Heart right ventricle (tissue), 16 donors: ENCODE results near the gene PGK1. TPM values are rescaled to one million over a fixed set of nuclear protein-coding genes. Genes with fewer than 3 reads are reported as not detected.
"Not testable (repeated sequence)": the region's sequence is repeated elsewhere in the genome, so short reads cannot be mapped to it uniquely, and the experiment has no call there.

Experiments
- ATAC-seq, 8 donors: fragments of 200-7000 bp; cut with Tn5 transposase; one replicate each; pipeline ENCODE4 v1.9.1; 2020; ENCODE audit warnings: mild to moderate bottlenecking in 8 of 8, moderate library complexity in 8 of 8, moderate number of reproducible peaks in 1 of 8
- DNase-seq, 2 donors: peaks; one replicate each; pipeline ENCODE4 v3.0.0-alpha.2; 2020
- H3K27ac ChIP-seq, 10 donors: fragments of 200-600 bp; sonication (generic) in 2 of 10; one replicate each; pipeline versions ENCODE4 v1.5.0 to v1.8.0; 2020 to 2022; ENCODE audit warnings: mild to moderate bottlenecking in 3 of 10
- H3K27me3 ChIP-seq, 7 donors: fragments of 200-600 bp; one replicate each; pipeline ENCODE4 v1.8.0; 2021 to 2022; ENCODE audit warnings: mild to moderate bottlenecking in 2 of 7
- H3K36me3 ChIP-seq, 9 donors: fragments of 200-600 bp; sonication (generic) in 1 of 9; one replicate each; pipeline versions ENCODE4 v1.5.0 to v1.8.0; 2020 to 2022; ENCODE audit warnings: mild to moderate bottlenecking in 2 of 9
- H3K4me1 ChIP-seq, 9 donors: fragments of 200-600 bp; sonication (generic) in 1 of 9; one replicate each; pipeline versions ENCODE4 v1.5.0 to v1.8.0; 2020 to 2022; ENCODE audit warnings: mild to moderate bottlenecking in 4 of 9
- H3K4me3 ChIP-seq, 10 donors: fragments of 200-600 bp; sonication (generic) in 2 of 10; one replicate each; pipeline versions ENCODE4 v1.5.0 to v1.8.0; 2020 to 2022; ENCODE audit warnings: mild to moderate bottlenecking in 7 of 10, moderate library complexity in 2 of 10
- H3K9me3 ChIP-seq, 11 donors: fragments of 200-600 bp in 10 of 11; sonication (generic) in 2 of 11; one replicate each; pipeline versions ENCODE4 v1.5.0 to v1.8.0; 2013 to 2022; ENCODE audit warnings: mild to moderate bottlenecking in 2 of 11, control low read depth in 1 of 11, moderate library complexity in 1 of 11
- CTCF ChIP-seq, 9 donors: fragments of 200-600 bp; sonication (generic) in 2 of 9; IDR thresholded peaks; one replicate each; pipeline versions ENCODE4 v1.5.0 to v1.8.0; 2021 to 2022; ENCODE audit warnings: antibody characterized with exemption in 9 of 9, mild to moderate bottlenecking in 5 of 9, moderate library complexity in 1 of 9
- WGBS, 2 donors: extraction: QIAGEN DNeasy Blood & Tissue Kit; methylation state at CpG; one replicate each; pipeline ENCODE4 v1.1.7; 2013; ENCODE audit warnings: inconsistent platforms in 1 of 2; 5-methylcytosine and 5-hydroxymethylcytosine counted together
- intact Hi-C, 10 donors: fragments of 100-400 bp; cut with DNase I; formaldehyde crosslinking; loops; one replicate each; pipeline versions ENCODE4 v1.11.1 to v1.14.2; 2022
- polyA plus RNA-seq, 2 donors: library from polyadenylated mRNA; stranded (reverse); fragments of 200-250 nt; gene quantifications; one replicate each; pipeline ENCODE4 v1.2.3, GENCODE V29; 2013
- total RNA-seq, 10 donors: library from RNA; stranded (reverse); fragmentation: NEBNext Ultra II Directional in 3 of 10; extraction: Animal tissue kit (Norgen Biotek cat#: 25700) in 3 of 10; gene quantifications; one replicate each; pipeline versions ENCODE4 v1.2.1 to v1.2.4, GENCODE V29; 2021 to 2023
- donor health status: Arrhythmogenic right ventricular cardiomyopathy.
- donor health status: ischemic (EF 13 %, LVEDD 7.1; RV severe dilation, severe dysfunction).
- donor health status: healthy with polysubstance abuse.
- donor health status: DM: no; HTN: yes; CAD: no.
- donor health status: DM: no; HTN: no; CAD: no.
- donor health status: ischemic (EF 25% LVEDD 6.9; RV normal size, moderate dysfunction).
- donor health status: ischemic (EF 25% LVEDD 5.7; RV mildly dilated, moderate dysfunction).
- donor health status: healthy.
- donor health status: DM: yes; HTN: yes; CAD: no.
- donor health status: Ischemic cardiomyopathy.
- donor health status: ischemic (EF 35%, LVEDD 5.7; RV mildly dilated, moderate dysfunction).
- donor health status: nonischemic (EF 11% LVEDD 7.7; RV severe dilation, severe dysfunction).
- donor health status: DM: yes; HTN: yes; CAD: no.
- donor health status: PGD.
- donor health status: ischemic (EF 29% LVEDD 5.4; RV normal size, mild dysfunction).
- donor health status: nonischemic (EF 23%, LVEDD 6.1; RV moderate dilation, normal function).

Gene PGK1
- total and polyA plus RNA-seq, 12 donors, result 46.6 to 824 (median 442) TPM

GRCh38 chrX:78131117-78131516 lies 27.1 kb downstream of the PGK1 start:
- peaks cover 0 to 5% (median 0%) of the 10 kb centered on the region in 7 donors for H3K27me3 ChIP-seq
- H3K4me1 ChIP-seq, result peaks cover 0 to 7% (median 0%) of the 10 kb centered on the region in 9 donors
- no peaks in the 10 kb centered on the region for H3K9me3 ChIP-seq
- H3K4me3 ChIP-seq, result no peak overlapping the region
- TF ChIP-seq CTCF (IDR thresholded peaks at IDR 0.05), result no peak
- 87 to 97% methylated on average over 1 of the region's 1 CpG for WGBS, 2 donors
- ATAC-seq (no peak), DNase-seq (no peak)
- peaks cover 0 to 87% (median 0%) of the 10 kb centered on the region in 9 donors for H3K36me3 ChIP-seq
- no peak overlapping the region for H3K27ac ChIP-seq
- intact Hi-C loops, result no loop called here

GRCh38 chrX:78133238-78133960 lies 29.4 kb downstream of the PGK1 start:
- 46 to 68% methylated on average over 4 of the region's 4 CpGs for whole genome bisulfite sequencing, 2 donors
- no peaks in the 10 kb centered on the region for H3K9me3 ChIP-seq
- H3K4me3 ChIP-seq, result no peak overlapping the region
- H3K27me3 ChIP-seq, result no peaks in the 10 kb centered on the region
- H3K27ac ChIP-seq, result no peak overlapping the region
- TF ChIP-seq CTCF (IDR thresholded peaks at IDR 0.05), result no peak
- H3K4me1 ChIP-seq, result peaks cover 0 to 9% (median 0%) of the 10 kb centered on the region in 9 donors
- H3K36me3 ChIP-seq, result peaks cover 0 to 78% (median 0%) of the 10 kb centered on the region in 9 donors
- ATAC-seq, result no peak
- DNase-seq, result no peak
- intact Hi-C loops, result no loop called here

- no peaks in the 10 kb centered on the region for H3K9me3 ChIP-seq
- TF ChIP-seq CTCF (IDR thresholded peaks at IDR 0.05), result no peak
- DNase-seq, result peak; percentile 83 to 85
- peaks cover 0 to 24% (median 0%) of the 10 kb centered on the region in 9 donors for H3K36me3 ChIP-seq
- WGBS, 2 donors, result 3 to 5% methylated on average over 42 to 52 of the region's 59 CpGs
- ATAC-seq, result peak; percentile 96 to 99 (median 99)
- H3K27ac ChIP-seq, result peak within 1 kb of the TSS; percentile 40 to 83 (median 72)
- H3K27me3 ChIP-seq, result no peaks in the 10 kb centered on the region
- peak within 1 kb of the TSS; percentile 45 to 89 (median 76) for H3K4me3 ChIP-seq
- peaks cover 0 to 8% (median 0%) of the 10 kb centered on the region in 9 donors for H3K4me1 ChIP-seq
- intact Hi-C loops, result no loop called here
These were observed 35.4 kb downstream of the PGK1 start, which contains the start of gene TAF9B for GRCh38 chrX:78139160-78140123. Gene TAF9B (minus strand): TSS chrX:78139650. CDS start chrX:78139611, 39 bp downstream.

GRCh38 chrX:78140206-78140605 lies 36.2 kb downstream of the PGK1 start:
- Histone ChIP-seq H3K9me3 (no peaks in the 10 kb centered on the region), H3K4me1 (peaks cover 0 to 8% (median 0%) of the 10 kb centered on the region in 9 donors), H3K27ac (no peak overlapping the region), H3K27me3 (no peaks in the 10 kb centered on the region), H3K4me3 (peak overlapping the region in 4 of 10 donors; percentile 76 to 89 (median 82)), H3K36me3 (peaks cover 0 to 19% (median 0%) of the 10 kb centered on the region in 9 donors)
- intact Hi-C loops, result no loop called here
- peak in 2 of 8 donors; percentile 19 to 20 for ATAC-seq
- no peak for TF ChIP-seq CTCF (IDR thresholded peaks at IDR 0.05)
- WGBS, 2 donors, result 94 to 96% methylated on average over 9 of the region's 9 CpGs
- DNase-seq, result no peak

GRCh38 chrX:78147002-78147540 lies 43.0 kb downstream of the PGK1 start:
- H3K27ac ChIP-seq, H3K27me3 ChIP-seq, ATAC-seq, H3K36me3 ChIP-seq, H3K4me1 ChIP-seq, intact Hi-C loops, DNase-seq, H3K4me3 ChIP-seq: not testable (repeated sequence)
- peaks cover 0 to 31% (median 5%) of the 10 kb centered on the region in 11 donors for H3K9me3 ChIP-seq
- 94 to 100% methylated on average over 5 of the region's 5 CpGs for WGBS, 2 donors

GRCh38 chrX:78157373-78157772 lies 53.3 kb downstream of the PGK1 start:
- H3K27ac ChIP-seq, intact Hi-C loops, H3K4me3 ChIP-seq, H3K9me3 ChIP-seq, DNase-seq, ATAC-seq, H3K36me3 ChIP-seq, H3K4me1 ChIP-seq: not testable (repeated sequence)
- 82 to 83% methylated on average over 1 to 2 of the region's 2 CpGs for WGBS, 2 donors
- peaks cover 0 to 20% (median 0%) of the 10 kb centered on the region in 7 donors for H3K27me3 ChIP-seq
